Measurements from ENCODE around the gene PTPRR.
A peak's percentile ranks its signal among the peaks of the same experiment; 100 is the strongest.

The PTPRR gene

GRCh38 chr12:70598467-70599193 lies 321.9 kb downstream of the PTPRR start:
- TF ChIP-seq MYC (IDR thresholded peaks at IDR 0.05; ENCODE audit: low read depth, low read length) (no peak), MAX (IDR thresholded peaks at IDR 0.05; ENCODE audit: low read depth, low read length) (no peak), CTCF (IDR thresholded peaks at IDR 0.05; ENCODE audit: low read depth, low read length) (no peak), POLR2A (IDR thresholded peaks at IDR 0.05; ENCODE audit: extremely low read depth, insufficient read length) (no peak)
- H3K4me3 ChIP-seq (ENCODE audit: low read depth, low read length) = no peak overlapping the region
- DNase-seq (ENCODE audit: low read depth) = no peak

- DNase-seq (ENCODE audit: low read depth) = no peak
- no peak for TF ChIP-seq POLR2A (IDR thresholded peaks at IDR 0.05; ENCODE audit: extremely low read depth, insufficient read length)
- TF ChIP-seq CTCF (IDR thresholded peaks at IDR 0.05; ENCODE audit: low read depth, low read length) = no peak
- no peak for TF ChIP-seq MYC (IDR thresholded peaks at IDR 0.05; ENCODE audit: low read depth, low read length)
- TF ChIP-seq MAX (IDR thresholded peaks at IDR 0.05; ENCODE audit: low read depth, low read length) = no peak
- H3K4me3 ChIP-seq (ENCODE audit: low read depth, low read length) = no peak overlapping the region
Measured at GRCh38 chr12:70592664-70593063, 327.9 kb downstream of the PTPRR start.

- H3K4me3 ChIP-seq (ENCODE audit: low read depth, low read length) = no peak overlapping the region
- TF ChIP-seq POLR2A (IDR thresholded peaks at IDR 0.05; ENCODE audit: extremely low read depth, insufficient read length) (no peak), MYC (IDR thresholded peaks at IDR 0.05; ENCODE audit: low read depth, low read length) (no peak), CTCF (IDR thresholded peaks at IDR 0.05; ENCODE audit: low read depth, low read length) (no peak), MAX (IDR thresholded peaks at IDR 0.05; ENCODE audit: low read depth, low read length) (no peak)
- peak; percentile 69 for DNase-seq (ENCODE audit: low read depth)
Measured at GRCh38 chr12:70590549-70591226, 329.9 kb downstream of the PTPRR start.

- H3K4me3 ChIP-seq (ENCODE audit: low read depth, low read length) = no peak overlapping the region
- TF ChIP-seq CTCF (IDR thresholded peaks at IDR 0.05; ENCODE audit: low read depth, low read length) (peak; percentile 81), POLR2A (IDR thresholded peaks at IDR 0.05; ENCODE audit: extremely low read depth, insufficient read length) (no peak)
- DNase-seq (ENCODE audit: low read depth) = peak; percentile 72
Measured at GRCh38 chr12:70590051-70590450, 330.5 kb downstream of the PTPRR start.
